Measurements from ENCODE around the gene PDCL3.
A peak's percentile ranks its signal among the peaks of the same experiment; 100 is the strongest.

- TF ChIP-seq CTCF (IDR thresholded peaks at IDR 0.05) (peak; percentile 38 to 68 (median 52)), POLR2A (IDR thresholded peaks at IDR 0.05) (no peak), EP300 (IDR thresholded peaks at IDR 0.05) (no peak)
Observed at GRCh38 chr2:100606726-100607343, 44.0 kb downstream of the PDCL3 start.

All from ovary (tissue), 3 donors.